ENCODE data around the gene SNX10.

The SNX10 gene

DNA sequence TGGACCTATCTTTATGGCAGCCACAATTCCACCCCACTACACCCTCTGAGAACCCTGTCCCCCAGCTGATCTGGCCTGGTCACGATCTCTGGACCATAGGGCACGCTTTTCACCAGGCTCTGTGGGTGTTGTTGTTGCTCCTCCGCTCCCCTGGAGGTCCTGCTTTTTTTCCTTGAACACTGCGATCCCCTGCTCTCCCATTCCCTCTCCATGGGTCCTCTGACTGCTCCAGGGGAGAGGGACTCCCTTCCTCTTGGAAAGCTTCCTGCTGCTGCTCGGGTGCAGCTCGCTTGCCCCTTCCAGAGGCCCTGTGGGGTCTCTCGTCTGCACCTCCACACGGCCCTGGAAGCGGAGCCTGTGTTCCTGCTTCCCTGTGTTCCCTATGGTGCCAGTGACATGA is 53.5 kb downstream of the SNX10 start:
- Histone ChIP-seq H3K36me3 (ENCODE audit: control insufficient read depth, insufficient read depth, low read length) (no peaks in the 10 kb centered on the region), H3K27me3 (ENCODE audit: control insufficient read depth, insufficient read depth, low read length) (no peaks in the 10 kb centered on the region)

DNA sequence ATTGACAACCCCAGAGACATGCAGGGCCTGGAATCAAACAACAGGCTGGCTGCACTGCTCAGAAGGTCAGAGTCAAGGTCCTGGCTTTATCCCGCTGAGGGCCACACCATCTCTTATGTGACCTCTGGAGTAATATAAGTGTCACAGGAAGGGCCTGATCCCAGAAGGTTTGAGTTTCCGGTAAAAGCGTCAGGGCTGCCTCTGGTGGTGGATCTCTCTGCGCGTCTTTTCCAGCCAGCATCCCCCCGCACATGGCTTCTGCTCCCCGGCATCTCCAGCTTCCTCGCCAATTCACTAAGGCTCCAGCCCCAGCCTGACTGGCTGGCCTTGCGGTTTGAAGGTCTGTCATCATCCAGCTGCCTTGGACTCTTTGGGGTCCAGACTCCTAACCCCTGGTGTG is 54.2 kb downstream of the SNX10 start:
- no peak overlapping the region for H3K4me3 ChIP-seq (ENCODE audit: low read depth, low read length)
- H3K9ac ChIP-seq (ENCODE audit: low read depth, low read length), result no peak overlapping the region
- H3K4me1 ChIP-seq (ENCODE audit: control insufficient read depth, insufficient read depth, low read length), result peaks cover 2% of the 10 kb centered on the region
- H3K36me3 ChIP-seq (ENCODE audit: control insufficient read depth, insufficient read depth, low read length), result no peaks in the 10 kb centered on the region
- no peaks in the 10 kb centered on the region for H3K27me3 ChIP-seq (ENCODE audit: control insufficient read depth, insufficient read depth, low read length)
- H3K9me3 ChIP-seq (ENCODE audit: control insufficient read depth, insufficient read depth, low read length), result no peaks in the 10 kb centered on the region

More for the DNA sequence above, 53.5 kb downstream of the SNX10 start:
- Histone ChIP-seq H3K9ac (ENCODE audit: low read depth, low read length) (no peak overlapping the region), H3K9me3 (ENCODE audit: control insufficient read depth, insufficient read depth, low read length) (no peaks in the 10 kb centered on the region), H3K4me3 (ENCODE audit: low read depth, low read length) (no peak overlapping the region), H3K4me1 (ENCODE audit: control insufficient read depth, insufficient read depth, low read length) (peaks cover 2% of the 10 kb centered on the region)

DNA sequence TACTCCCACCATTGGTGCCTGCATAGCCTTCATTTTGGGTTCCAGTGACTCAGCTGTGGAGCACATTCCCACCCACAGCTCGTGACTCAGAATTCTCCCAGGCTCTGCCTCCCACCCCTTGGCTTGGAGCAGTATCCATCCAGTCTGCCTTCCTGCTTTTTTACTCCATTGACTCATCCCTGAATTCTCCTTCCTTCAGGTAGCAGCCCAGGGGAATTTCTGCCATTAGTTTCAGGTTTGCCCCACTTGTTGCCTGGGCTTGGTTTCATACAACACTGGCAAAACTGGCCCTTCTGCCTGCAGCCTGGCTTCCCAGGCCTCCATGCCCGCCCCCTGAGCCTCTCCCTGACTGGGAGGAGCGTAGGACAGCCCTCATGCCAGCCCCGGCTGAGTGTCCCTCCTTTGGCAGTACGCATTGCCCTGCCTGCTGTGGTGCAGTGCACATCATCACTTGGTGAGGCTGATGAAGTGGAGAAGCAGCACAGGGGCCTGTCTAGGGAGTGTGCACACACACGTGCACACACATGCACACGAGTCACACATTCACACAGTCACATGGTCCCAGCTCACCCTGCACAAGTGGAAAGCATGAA is 55.0 kb downstream of the SNX10 start:
- Histone ChIP-seq H3K27me3 (ENCODE audit: control insufficient read depth, insufficient read depth, low read length) (no peaks in the 10 kb centered on the region), H3K9ac (ENCODE audit: low read depth, low read length) (no peak overlapping the region), H3K36me3 (ENCODE audit: control insufficient read depth, insufficient read depth, low read length) (no peaks in the 10 kb centered on the region), H3K4me3 (ENCODE audit: low read depth, low read length) (no peak overlapping the region), H3K9me3 (ENCODE audit: control insufficient read depth, insufficient read depth, low read length) (no peaks in the 10 kb centered on the region), H3K4me1 (ENCODE audit: control insufficient read depth, insufficient read depth, low read length) (peaks cover 2% of the 10 kb centered on the region)

DNA sequence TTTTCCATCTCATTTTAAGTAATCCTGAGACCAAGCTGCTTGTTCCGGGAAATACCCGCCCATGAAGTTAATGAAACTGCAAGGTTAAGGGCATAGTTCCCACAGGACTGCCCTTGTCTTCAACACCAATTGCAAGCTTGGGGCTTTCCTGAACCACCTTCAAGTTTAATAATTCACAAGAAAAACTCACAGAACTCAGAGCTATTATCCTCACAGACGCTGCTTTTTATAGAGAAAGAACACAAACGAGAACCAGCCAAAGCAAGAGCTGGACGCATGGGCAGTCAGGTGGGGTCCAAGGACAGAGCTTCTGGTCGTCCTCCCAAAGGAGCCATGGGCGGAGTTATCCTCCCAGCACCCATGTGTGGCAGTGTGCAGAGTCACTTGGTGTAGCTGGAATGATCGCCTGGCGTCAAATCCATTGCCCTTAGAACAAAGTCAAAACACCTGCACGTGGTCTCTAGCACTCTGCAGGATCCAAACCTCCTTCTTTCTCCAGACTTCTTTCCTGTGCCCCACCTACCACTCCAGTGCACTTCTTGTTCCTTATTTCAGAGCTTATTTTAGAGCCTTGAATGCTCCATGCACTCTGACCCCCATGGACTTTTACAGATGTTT is 56.7 kb downstream of the SNX10 start:
- H3K9ac ChIP-seq (ENCODE audit: low read depth, low read length), result no peak overlapping the region
- peaks cover 2% of the 10 kb centered on the region for H3K4me1 ChIP-seq (ENCODE audit: control insufficient read depth, insufficient read depth, low read length)
- no peak overlapping the region for H3K4me3 ChIP-seq (ENCODE audit: low read depth, low read length)
- no peaks in the 10 kb centered on the region for H3K27me3 ChIP-seq (ENCODE audit: control insufficient read depth, insufficient read depth, low read length)
- no peaks in the 10 kb centered on the region for H3K9me3 ChIP-seq (ENCODE audit: control insufficient read depth, insufficient read depth, low read length)
- no peaks in the 10 kb centered on the region for H3K36me3 ChIP-seq (ENCODE audit: control insufficient read depth, insufficient read depth, low read length)

DNA sequence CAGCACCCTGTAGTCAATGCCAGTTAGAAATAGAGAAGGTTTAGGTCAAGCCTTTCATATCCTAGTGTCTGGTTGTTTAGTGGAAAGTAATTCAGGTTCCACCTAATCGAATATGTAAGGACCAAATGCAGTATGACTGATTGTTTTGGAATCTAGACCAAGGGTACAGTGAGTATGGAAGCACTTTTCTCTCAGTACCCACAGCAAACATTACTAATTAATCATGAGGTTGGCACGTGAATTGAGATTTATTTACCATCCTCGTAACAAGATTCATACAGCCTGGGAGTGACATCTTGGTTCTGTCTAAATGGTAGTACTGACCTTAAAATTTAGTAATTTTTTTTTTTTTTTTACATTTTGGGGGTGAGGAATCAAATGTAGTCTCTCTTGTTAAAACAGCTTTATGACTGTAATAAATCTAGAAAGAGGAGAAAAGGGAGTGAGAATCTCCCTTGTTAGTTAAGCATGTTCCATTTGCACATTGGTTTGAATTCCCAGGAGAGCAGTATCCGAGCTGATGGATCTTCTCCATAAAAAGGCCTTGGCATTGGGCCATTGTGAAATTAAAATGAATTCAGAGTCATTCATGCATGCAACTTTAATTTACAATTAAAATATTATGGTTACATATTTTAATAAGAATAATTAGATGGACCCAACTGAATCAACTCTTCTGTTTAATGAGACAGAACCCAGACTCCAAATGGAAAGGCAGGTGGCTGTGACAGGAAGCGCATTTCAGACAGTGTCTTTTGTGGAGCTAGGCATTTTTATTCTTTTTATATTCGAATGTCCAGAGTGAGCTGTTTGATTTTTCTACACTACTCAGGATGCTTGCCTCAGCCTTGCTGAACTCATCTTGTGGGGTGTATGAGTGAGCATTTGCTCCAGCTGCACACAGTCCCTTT is 57.6 kb downstream of the SNX10 start:
- Histone ChIP-seq H3K9ac (ENCODE audit: low read depth, low read length) (no peak overlapping the region), H3K4me1 (ENCODE audit: control insufficient read depth, insufficient read depth, low read length) (peaks cover 2% of the 10 kb centered on the region), H3K36me3 (ENCODE audit: control insufficient read depth, insufficient read depth, low read length) (no peaks in the 10 kb centered on the region), H3K27me3 (ENCODE audit: control insufficient read depth, insufficient read depth, low read length) (no peaks in the 10 kb centered on the region), H3K4me3 (ENCODE audit: low read depth, low read length) (no peak overlapping the region), H3K9me3 (ENCODE audit: control insufficient read depth, insufficient read depth, low read length) (no peaks in the 10 kb centered on the region)

DNA sequence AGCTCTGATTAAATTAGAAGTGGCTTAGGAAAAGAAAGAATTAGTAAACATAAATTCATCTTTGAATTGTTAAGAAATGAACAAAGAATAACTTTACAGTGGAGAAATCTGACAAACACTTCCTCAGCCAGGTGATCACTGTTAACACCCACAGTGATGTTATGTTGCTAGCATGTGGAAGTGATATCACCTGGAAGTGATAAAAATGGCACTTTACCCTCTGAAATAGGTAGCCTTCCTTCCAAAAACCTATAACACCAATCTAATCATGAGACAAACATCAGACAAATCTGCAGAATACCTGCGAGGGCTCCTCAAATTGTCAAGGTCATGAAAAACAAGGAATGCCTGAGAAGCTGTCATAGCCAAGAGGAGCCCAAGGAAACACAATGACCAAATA is 59.5 kb downstream of the SNX10 start:
- Histone ChIP-seq H3K9me3 (ENCODE audit: control insufficient read depth, insufficient read depth, low read length) (no peaks in the 10 kb centered on the region), H3K4me3 (ENCODE audit: low read depth, low read length) (no peak overlapping the region), H3K9ac (ENCODE audit: low read depth, low read length) (no peak overlapping the region), H3K36me3 (ENCODE audit: control insufficient read depth, insufficient read depth, low read length) (no peaks in the 10 kb centered on the region), H3K4me1 (ENCODE audit: control insufficient read depth, insufficient read depth, low read length) (no peaks in the 10 kb centered on the region), H3K27me3 (ENCODE audit: control insufficient read depth, insufficient read depth, low read length) (no peaks in the 10 kb centered on the region)

DNA sequence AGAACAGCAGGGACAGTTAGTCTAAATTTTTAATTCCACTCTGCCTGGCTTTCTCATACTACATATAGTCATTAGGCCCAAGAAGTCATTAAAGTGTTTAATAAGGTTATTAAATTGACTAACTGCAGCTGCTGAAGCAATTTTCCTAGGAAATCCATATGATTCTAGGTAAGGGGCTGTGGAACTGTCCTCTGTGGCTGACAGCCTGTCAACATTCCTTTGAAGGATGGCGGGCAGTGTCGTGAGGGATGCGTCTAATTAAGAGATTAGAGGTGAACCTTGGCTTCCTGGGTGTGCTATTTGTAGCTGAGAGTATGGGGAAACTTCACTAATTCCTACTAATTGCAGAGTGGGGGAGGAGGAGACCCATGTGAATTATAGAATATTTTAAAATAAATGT is 64.6 kb downstream of the SNX10 start:
- Histone ChIP-seq H3K9me3 (ENCODE audit: control insufficient read depth, insufficient read depth, low read length) (no peaks in the 10 kb centered on the region), H3K27me3 (ENCODE audit: control insufficient read depth, insufficient read depth, low read length) (no peaks in the 10 kb centered on the region), H3K4me1 (ENCODE audit: control insufficient read depth, insufficient read depth, low read length) (no peaks in the 10 kb centered on the region), H3K36me3 (ENCODE audit: control insufficient read depth, insufficient read depth, low read length) (no peaks in the 10 kb centered on the region), H3K4me3 (ENCODE audit: low read depth, low read length) (no peak overlapping the region), H3K9ac (ENCODE audit: low read depth, low read length) (no peak overlapping the region)

DNA sequence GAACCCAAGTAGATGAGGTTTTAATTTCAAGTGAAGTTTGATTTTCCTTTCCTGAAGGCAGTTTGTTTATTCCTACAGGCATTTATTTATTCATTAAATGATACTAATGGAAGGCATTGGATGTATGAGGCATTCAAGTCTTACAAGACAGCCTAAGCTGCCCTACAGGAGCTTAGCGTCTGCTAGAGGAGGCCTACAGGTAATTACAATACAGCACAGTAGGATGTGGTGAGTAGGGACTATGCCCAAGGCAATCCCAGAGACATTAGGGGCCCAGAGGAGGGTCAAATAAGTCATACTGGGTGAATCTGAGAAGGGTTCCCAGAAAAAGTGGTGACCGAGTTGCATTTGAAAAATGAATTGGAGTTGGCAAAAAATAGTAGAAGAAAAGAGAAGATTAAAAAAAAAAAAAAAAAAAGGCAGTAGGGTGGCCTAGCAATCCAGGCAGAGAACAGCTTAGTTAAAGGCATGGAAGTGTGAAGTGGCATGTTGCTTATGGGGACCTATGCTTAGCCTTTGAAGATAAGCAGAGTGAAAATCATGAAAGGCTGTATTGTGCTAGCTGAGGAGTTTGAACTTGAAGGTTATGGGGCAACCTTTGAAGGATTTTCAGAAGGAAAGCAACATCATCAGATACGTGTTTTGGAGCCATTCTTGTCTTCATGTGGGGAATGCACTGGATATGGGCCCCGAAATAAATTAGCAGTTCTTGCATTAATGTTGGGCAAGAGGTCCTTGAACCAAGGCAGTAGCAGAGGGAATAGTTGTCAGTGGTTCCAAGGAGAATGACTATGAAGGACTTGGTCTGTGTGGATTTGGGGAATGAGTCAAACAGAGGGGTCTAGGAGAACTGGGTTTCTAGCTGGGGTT is 65.5 kb downstream of the SNX10 start:
- no peaks in the 10 kb centered on the region for H3K36me3 ChIP-seq (ENCODE audit: control insufficient read depth, insufficient read depth, low read length)
- no peak overlapping the region for H3K4me3 ChIP-seq (ENCODE audit: low read depth, low read length)

DNA sequence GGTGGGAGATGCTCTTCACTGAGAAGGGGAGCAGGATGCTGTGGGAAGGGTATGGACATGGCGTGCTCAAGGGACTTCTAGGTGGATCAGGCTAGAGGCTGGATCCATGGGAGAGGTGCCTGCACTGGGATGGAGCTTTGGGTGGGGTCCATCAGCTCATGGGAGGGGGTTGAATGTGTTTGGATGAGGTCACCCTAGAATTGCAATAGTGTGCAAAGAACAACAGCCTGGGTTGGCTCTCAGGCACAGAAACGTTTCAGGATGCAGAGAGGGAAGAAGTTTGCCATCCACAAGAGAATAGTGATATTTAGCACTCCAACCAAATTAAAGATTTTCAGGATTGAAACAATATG is 66.1 kb downstream of the SNX10 start:
- Histone ChIP-seq H3K36me3 (ENCODE audit: control insufficient read depth, insufficient read depth, low read length) (no peaks in the 10 kb centered on the region), H3K4me3 (ENCODE audit: low read depth, low read length) (no peak overlapping the region), H3K4me1 (ENCODE audit: control insufficient read depth, insufficient read depth, low read length) (no peaks in the 10 kb centered on the region), H3K9me3 (ENCODE audit: control insufficient read depth, insufficient read depth, low read length) (no peaks in the 10 kb centered on the region), H3K27me3 (ENCODE audit: control insufficient read depth, insufficient read depth, low read length) (no peaks in the 10 kb centered on the region), H3K9ac (ENCODE audit: low read depth, low read length) (no peak overlapping the region)

More for the DNA sequence above, 65.5 kb downstream of the SNX10 start:
- H3K4me1 ChIP-seq (ENCODE audit: control insufficient read depth, insufficient read depth, low read length), result no peaks in the 10 kb centered on the region
- no peaks in the 10 kb centered on the region for H3K9me3 ChIP-seq (ENCODE audit: control insufficient read depth, insufficient read depth, low read length)
- no peak overlapping the region for H3K9ac ChIP-seq (ENCODE audit: low read depth, low read length)
- no peaks in the 10 kb centered on the region for H3K27me3 ChIP-seq (ENCODE audit: control insufficient read depth, insufficient read depth, low read length)

DNA sequence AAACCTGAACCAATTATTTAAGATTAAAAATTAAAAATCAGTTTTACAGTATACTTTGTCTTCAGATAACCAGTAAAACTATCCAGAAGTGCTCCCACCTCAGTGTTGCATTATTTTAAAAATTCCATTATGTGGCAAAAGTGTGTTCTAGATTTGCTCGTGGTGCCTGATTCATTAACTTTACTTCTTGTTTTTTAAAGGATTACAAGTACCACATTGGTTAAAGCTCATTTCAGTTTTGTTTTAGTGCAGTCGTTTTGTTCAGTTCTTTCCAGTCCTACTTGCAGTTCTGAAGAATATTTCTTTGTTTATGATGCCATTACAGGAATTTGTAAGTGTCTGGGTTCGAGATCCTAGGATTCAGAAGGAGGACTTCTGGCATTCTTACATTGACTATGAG is 69.0 kb downstream of the SNX10 start:
- no peaks in the 10 kb centered on the region for H3K27me3 ChIP-seq (ENCODE audit: control insufficient read depth, insufficient read depth, low read length)
- H3K36me3 ChIP-seq (ENCODE audit: control insufficient read depth, insufficient read depth, low read length), result no peaks in the 10 kb centered on the region
- no peak overlapping the region for H3K4me3 ChIP-seq (ENCODE audit: low read depth, low read length)
- no peaks in the 10 kb centered on the region for H3K9me3 ChIP-seq (ENCODE audit: control insufficient read depth, insufficient read depth, low read length)
- no peaks in the 10 kb centered on the region for H3K4me1 ChIP-seq (ENCODE audit: control insufficient read depth, insufficient read depth, low read length)
- H3K9ac ChIP-seq (ENCODE audit: low read depth, low read length), result no peak overlapping the region

DNA sequence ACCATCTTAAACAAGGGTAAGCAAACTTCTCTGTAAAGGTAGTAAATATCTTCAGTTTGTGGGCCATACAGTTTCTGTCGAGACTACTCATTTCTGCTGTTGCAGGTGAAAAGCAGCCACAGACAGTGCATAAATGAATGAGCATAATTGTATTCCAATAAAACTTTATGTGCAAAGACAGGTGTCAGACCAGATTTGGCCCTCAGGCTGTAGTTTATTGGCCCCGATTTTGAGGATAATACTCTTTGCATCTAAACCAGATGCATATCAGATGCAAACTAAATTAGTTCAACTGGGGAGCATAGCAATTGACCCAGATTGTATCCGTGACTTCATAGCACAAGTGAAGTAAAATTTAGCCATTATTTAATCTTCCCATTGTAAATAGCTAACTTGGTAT is 70.0 kb downstream of the SNX10 start:
- no peak overlapping the region for H3K9ac ChIP-seq (ENCODE audit: low read depth, low read length)
- H3K4me3 ChIP-seq (ENCODE audit: low read depth, low read length), result no peak overlapping the region
- no peaks in the 10 kb centered on the region for H3K9me3 ChIP-seq (ENCODE audit: control insufficient read depth, insufficient read depth, low read length)
- no peaks in the 10 kb centered on the region for H3K27me3 ChIP-seq (ENCODE audit: control insufficient read depth, insufficient read depth, low read length)
- no peaks in the 10 kb centered on the region for H3K4me1 ChIP-seq (ENCODE audit: control insufficient read depth, insufficient read depth, low read length)
- H3K36me3 ChIP-seq (ENCODE audit: control insufficient read depth, insufficient read depth, low read length), result no peaks in the 10 kb centered on the region

Data from iPS-15b (cell line).